H1 (cell line): ENCODE measurements around the gene USP7.

Experiments used
- CBX5 ChIP-seq: fragments of 300-800, 300-1000 bp; sonication (generic); IDR thresholded peaks from 2 replicates; pipeline ENCODE4 v1.7.1; 2016; ENCODE audit warnings: antibody characterized with exemption, low read length, low read depth
- CHD1 ChIP-seq: IDR thresholded peaks from 2 replicates; pipeline ENCODE4 v1.6.1; 2012; ENCODE audit warnings: low read depth, low read length, improper control_type of control experiment
- EGR1 ChIP-seq: IDR thresholded peaks from 2 replicates; pipeline ENCODE4 v1.6.1; 2011; ENCODE audit warnings: low read depth, low read length, borderline replicate concordance
- MAFK ChIP-seq: IDR thresholded peaks from 2 replicates; pipeline ENCODE4 v1.6.1; 2012; ENCODE audit warnings: low read depth, mild to moderate bottlenecking, improper control_type of control experiment, low read length
- MAX ChIP-seq: IDR thresholded peaks from 2 replicates; pipeline ENCODE4 v1.6.1; 2012; ENCODE audit warnings: inconsistent platforms
- POLR2A ChIP-seq, 2 experiments: IDR thresholded peaks; 1 replicate in 1 of 2; 2 replicates in 1 of 2; pipeline ENCODE4 v1.6.1; 2011; ENCODE audit warnings: low read depth in 2 of 2, low read length in 2 of 2, mild to moderate bottlenecking in 2 of 2; ENCODE audit errors: control extremely low read depth in 1 of 2
- POLR2AphosphoS5 ChIP-seq: IDR thresholded peaks from 2 replicates; pipeline ENCODE4 v1.6.1; 2011; ENCODE audit warnings: low read depth, low read length
- RAD21 ChIP-seq, 2 experiments: IDR thresholded peaks in 1 of 2; conservative IDR thresholded peaks in 1 of 2; 2 replicates each; pipeline ENCODE4 v1.6.1; 2011; ENCODE audit warnings: low read depth in 2 of 2, low read length in 2 of 2, improper control_type of control experiment in 1 of 2, inconsistent platforms in 1 of 2, mild to moderate bottlenecking in 1 of 2, moderate library complexity in 1 of 2
- SIN3A ChIP-seq, 2 experiments: IDR thresholded peaks in 1 of 2; conservative IDR thresholded peaks in 1 of 2; 2 replicates each; pipeline ENCODE4 v1.6.1; 2011 to 2012; ENCODE audit warnings: low read length in 2 of 2, improper control_type of control experiment in 1 of 2, low read depth in 1 of 2, mild to moderate bottlenecking in 1 of 2
- SIX5 ChIP-seq: IDR thresholded peaks from 2 replicates; pipeline ENCODE4 v1.6.1; 2011; ENCODE audit warnings: mild to moderate bottlenecking, low read depth, low read length
- SP1 ChIP-seq: IDR thresholded peaks from 2 replicates; pipeline ENCODE4 v1.6.1; 2011; ENCODE audit warnings: low read depth, low read length
- TAF1 ChIP-seq: IDR thresholded peaks from 2 replicates; pipeline ENCODE4 v1.6.1; 2011; ENCODE audit warnings: mild to moderate bottlenecking, low read depth, low read length
- TEAD4 ChIP-seq: IDR thresholded peaks from 2 replicates; pipeline ENCODE4 v1.6.1; 2012; ENCODE audit warnings: low read depth, low read length, inconsistent platforms, mixed read lengths
- TF ChIP-seq, protein P1 (sequence below), 3 experiments: IDR thresholded peaks; 1 replicate in 2 of 3; 2 replicates in 1 of 3; pipeline versions ENCODE4 v1.5.1 to v1.6.1; 2011; ENCODE audit warnings: low read length in 3 of 3, mild to moderate bottlenecking in 3 of 3, inconsistent platforms in 2 of 3, low read depth in 1 of 3, moderate library complexity in 1 of 3; ENCODE audit not compliant: insufficient read depth in 1 of 3; ENCODE audit errors: control extremely low read depth in 1 of 3

DNA sequence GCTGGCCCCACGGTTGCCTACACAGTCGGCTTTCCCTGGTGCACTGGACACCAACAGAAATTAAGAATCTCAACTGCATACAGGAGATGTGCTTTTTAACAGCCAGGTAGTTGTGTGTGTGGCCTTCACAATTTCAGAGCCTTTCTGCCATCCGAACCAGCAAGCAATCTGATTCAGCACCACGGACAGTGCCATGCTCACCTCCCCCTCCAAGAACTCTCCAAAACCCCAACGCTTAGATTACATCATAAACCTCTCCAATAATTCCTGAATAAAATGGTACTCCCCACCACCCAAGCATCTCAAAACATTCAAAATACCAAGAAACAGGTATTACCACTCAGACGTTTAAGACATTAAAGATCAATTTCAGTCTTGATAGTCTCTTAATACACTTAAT is 31.8 kb downstream of the USP7 start:
- TF ChIP-seq CBX5 (no peak), RAD21 (IDR thresholded peaks at IDR 0.05 in 1 of 2, conservative IDR thresholded peaks at IDR 0.05 in 1 of 2; ENCODE audit: low read depth in 2 of 2, low read length in 2 of 2) (no peak), TEAD4 (no peak), POLR2AphosphoS5 (no peak), MAX (no peak), MAFK (no peak), TAF1 (no peak), SIX5 (no peak), EGR1 (peak; percentile 29; the same call in 1 of the 2 replicates), POLR2A (IDR thresholded peaks at IDR 0.05; ENCODE audit: control extremely low read depth in 1 of 2, low read depth in 2 of 2, low read length in 2 of 2) (no peak), SIN3A (conservative IDR thresholded peaks at IDR 0.05 in 1 of 2, IDR thresholded peaks at IDR 0.05 in 1 of 2; ENCODE audit: low read depth in 1 of 2, low read length in 2 of 2) (peak; percentile 81 to 91; a peak in 3 of 4 replicates), CHD1 (no peak), SP1 (no peak)
- TF ChIP-seq, protein P1, sequence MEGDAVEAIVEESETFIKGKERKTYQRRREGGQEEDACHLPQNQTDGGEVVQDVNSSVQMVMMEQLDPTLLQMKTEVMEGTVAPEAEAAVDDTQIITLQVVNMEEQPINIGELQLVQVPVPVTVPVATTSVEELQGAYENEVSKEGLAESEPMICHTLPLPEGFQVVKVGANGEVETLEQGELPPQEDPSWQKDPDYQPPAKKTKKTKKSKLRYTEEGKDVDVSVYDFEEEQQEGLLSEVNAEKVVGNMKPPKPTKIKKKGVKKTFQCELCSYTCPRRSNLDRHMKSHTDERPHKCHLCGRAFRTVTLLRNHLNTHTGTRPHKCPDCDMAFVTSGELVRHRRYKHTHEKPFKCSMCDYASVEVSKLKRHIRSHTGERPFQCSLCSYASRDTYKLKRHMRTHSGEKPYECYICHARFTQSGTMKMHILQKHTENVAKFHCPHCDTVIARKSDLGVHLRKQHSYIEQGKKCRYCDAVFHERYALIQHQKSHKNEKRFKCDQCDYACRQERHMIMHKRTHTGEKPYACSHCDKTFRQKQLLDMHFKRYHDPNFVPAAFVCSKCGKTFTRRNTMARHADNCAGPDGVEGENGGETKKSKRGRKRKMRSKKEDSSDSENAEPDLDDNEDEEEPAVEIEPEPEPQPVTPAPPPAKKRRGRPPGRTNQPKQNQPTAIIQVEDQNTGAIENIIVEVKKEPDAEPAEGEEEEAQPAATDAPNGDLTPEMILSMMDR (IDR thresholded peaks at IDR 0.05; ENCODE audit: control extremely low read depth in 1 of 3, insufficient read depth in 1 of 3, low read depth in 1 of 3, low read length in 3 of 3) = no peak
